Measurements from ENCODE around the gene MPST. TPM values are rescaled to one million over a fixed set of nuclear protein-coding genes. Genes with fewer than 3 reads are reported as not detected.

MPST gene
- total RNA-seq: 100 to 1,000 TPM in 2 of 4 donors, 10 to 100 TPM in 2; 37.1 to 152 (median 84.1) TPM

DNA sequence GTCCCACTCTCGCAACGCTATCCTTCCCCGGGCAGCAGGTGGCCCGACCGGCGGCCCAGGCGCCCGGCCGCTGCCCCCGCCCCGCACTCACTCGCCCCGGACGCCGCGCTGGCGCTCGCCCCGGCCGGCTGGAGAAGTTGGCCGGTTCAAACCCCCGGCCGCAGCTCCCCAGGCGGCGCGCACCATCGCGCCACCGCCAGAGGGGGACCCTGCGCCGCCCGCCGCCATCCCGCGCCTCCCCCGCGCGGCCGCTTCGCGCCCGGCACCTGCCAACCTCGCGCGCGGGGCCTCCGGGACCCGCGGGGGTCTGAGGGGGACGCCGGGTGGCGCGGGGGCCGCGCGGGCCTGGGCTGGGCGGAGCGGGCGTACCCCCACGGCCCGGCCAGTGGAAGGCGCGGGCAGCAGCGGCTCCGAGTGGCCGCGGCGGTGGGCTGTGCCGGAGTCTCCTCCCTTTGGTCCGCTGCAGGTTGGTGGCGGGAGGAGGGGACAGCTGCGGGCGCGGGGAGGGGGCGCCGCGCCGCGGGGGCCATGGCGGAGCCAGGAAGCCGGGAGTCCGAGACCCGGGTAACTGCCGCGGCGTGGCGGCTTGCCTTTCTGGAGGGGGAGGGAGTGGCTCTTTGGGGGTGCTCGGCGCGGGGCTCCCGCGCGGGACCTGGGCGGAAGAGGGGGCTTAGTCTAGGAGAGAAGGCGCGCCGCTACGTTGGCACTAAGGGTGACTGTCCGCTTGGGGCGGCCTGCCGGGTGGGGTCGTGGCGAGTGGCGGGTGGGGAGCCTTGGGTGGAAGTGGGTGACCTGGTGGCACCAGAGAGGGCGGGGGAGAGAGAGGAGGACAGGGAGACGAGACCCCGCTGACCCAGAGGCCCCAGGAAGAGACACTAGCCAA lies at the start of gene MPST, which contains the start of gene TST:
MPST (plus strand) TSS at position 434 of the 883 bp plus-strand sequence; CDS start at position 529, 95 bp downstream.
TST (minus strand) TSS at position 139 of the 883 bp plus-strand sequence. CDS start 715 bp downstream, outside the sequence.
- Histone ChIP-seq H3K4me1 (peaks cover 3 to 13% of the 10 kb centered on the region in 2 donors), H3K4me3 (peak within 1 kb of the TSS; percentile 85 to 97), H3K27me3 (no peaks in the 10 kb centered on the region), H3K36me3 (no peaks in the 10 kb centered on the region), H3K9me3 (no peaks in the 10 kb centered on the region), H3K27ac (peak within 1 kb of the TSS; percentile 90)
- intact Hi-C loops (cut with DNase I; ENCODE audit: low total_unique reads): no loop called here
- peak; percentile 76 to 77 for DNase-seq
- TF ChIP-seq POLR2A (IDR thresholded peaks at IDR 0.05) (peak; percentile 39 to 79), CTCF (IDR thresholded peaks at IDR 0.05) (peak in 3 of 4 experiments; percentile 52 to 87 (median 66))

- Histone ChIP-seq H3K27me3 (no peaks in the 10 kb centered on the region), H3K27ac (peak overlapping the region; percentile 56 to 60), H3K4me1 (peaks cover 4% of the 10 kb centered on the region in 2 donors), H3K36me3 (no peaks in the 10 kb centered on the region), H3K9me3 (no peaks in the 10 kb centered on the region), H3K4me3 (no peak overlapping the region)
- TF ChIP-seq CTCF (IDR thresholded peaks at IDR 0.05): no peak
- TF ChIP-seq POLR2A (IDR thresholded peaks at IDR 0.05): no peak
- intact Hi-C loops (cut with DNase I; ENCODE audit: low total_unique reads): loop anchor here (10.0 kb wide), 1 partner anchor 187 kb away; no protein-coding TSS in a partner anchor
- DNase-seq: peak; percentile 27 to 32
Measured at GRCh38 chr22:36971341-36972125, 48.0 kb upstream of the MPST start.

DNA sequence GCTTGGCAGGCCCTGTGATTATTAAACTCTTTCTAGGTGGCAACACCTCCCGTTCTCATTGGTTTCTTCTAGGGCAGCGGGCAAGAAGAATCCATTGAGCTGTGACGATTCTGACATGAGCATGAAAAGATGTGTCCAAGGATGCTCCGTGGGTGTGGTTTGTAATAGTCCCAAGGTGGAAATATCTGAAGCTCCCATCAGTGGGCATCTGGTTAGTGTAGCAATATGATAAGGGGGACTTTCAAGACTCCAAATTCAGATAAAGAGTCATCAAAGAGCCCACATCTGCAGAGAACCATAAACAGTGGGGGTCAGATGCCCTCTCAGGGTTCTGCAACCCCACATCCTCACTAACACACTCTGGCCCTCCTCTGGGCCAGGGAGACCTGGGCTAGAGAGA lies 42.9 kb upstream of the MPST start:
- Histone ChIP-seq H3K36me3 (no peaks in the 10 kb centered on the region), H3K4me1 (no peaks in the 10 kb centered on the region), H3K27ac (no peak overlapping the region), H3K4me3 (no peak overlapping the region), H3K27me3 (no peaks in the 10 kb centered on the region), H3K9me3 (no peaks in the 10 kb centered on the region)
- TF ChIP-seq CTCF (IDR thresholded peaks at IDR 0.05): no peak
- TF ChIP-seq POLR2A (IDR thresholded peaks at IDR 0.05): no peak
- intact Hi-C loops (cut with DNase I; ENCODE audit: low total_unique reads): loop anchor here (10.0 kb wide), 1 partner anchor 192 kb away; no protein-coding TSS in a partner anchor
- no peak for DNase-seq

DNA sequence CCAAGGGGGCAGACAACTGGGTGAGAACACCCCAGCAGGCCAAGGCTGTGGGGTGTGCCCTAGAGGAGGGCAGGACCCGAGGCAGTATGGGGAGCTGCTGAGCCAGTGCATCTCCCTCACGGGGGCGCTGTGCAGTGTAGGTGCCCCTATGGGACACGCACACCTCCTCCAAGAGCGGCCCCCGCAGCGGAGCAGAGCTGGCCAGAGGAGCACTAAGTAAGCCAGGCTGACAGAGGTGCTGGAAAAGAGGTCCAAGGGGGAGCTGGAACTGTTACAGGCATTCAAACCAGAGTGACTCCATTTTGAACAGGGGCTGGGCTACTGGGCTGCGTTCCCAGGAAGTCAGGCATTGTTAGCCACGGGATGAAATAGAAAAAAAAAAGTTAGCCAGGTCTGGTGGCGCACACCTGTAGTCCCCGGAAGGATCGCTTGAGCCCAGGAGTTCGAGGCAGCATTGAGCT lies 42.1 kb upstream of the MPST start:
- TF ChIP-seq CTCF (IDR thresholded peaks at IDR 0.05) (no peak), POLR2A (IDR thresholded peaks at IDR 0.05) (no peak)
- no peaks in the 10 kb centered on the region for H3K27me3 ChIP-seq
- intact Hi-C loops (cut with DNase I; ENCODE audit: low total_unique reads): loop anchor here (10.0 kb wide), 1 partner anchor 193 kb away; no protein-coding TSS in a partner anchor
- peak overlapping the region in 1 of 2 donors; percentile 48 for H3K27ac ChIP-seq
- no peaks in the 10 kb centered on the region for H3K4me1 ChIP-seq
- H3K4me3 ChIP-seq: peak overlapping the region; percentile 25 to 34
- peak; percentile 37 to 47 for DNase-seq
- H3K9me3 ChIP-seq: no peaks in the 10 kb centered on the region
- no peaks in the 10 kb centered on the region for H3K36me3 ChIP-seq
